Smooth muscle cell (in vitro differentiated cells): ENCODE results near the gene TMEM87A. TPM values are rescaled to one million over a fixed set of nuclear protein-coding genes. Genes with fewer than 3 reads are reported as not detected.

Experiments
- DNase-seq: peaks from one replicate; lab custom pipeline; 2025; ENCODE audit not compliant: unreplicated experiment; lab: John Stamatoyannopoulos, UW
- H2AFZ ChIP-seq: fragments of 200-600 bp; sonication (generic); 2 replicates; pipeline ENCODE4 v1.6.0; 2016; ENCODE audit warnings: antibody characterized with exemption, low read depth, mild to moderate bottlenecking
- H3F3A ChIP-seq: fragments of 200-600 bp; sonication (generic); 2 replicates; pipeline ENCODE4 v1.6.0; 2017; ENCODE audit warnings: antibody characterized with exemption, low read depth
- H3K27ac ChIP-seq: fragments of 200-600 bp; sonication (generic); 2 replicates; pipeline ENCODE4 v1.5.1; 2016; ENCODE audit warnings: low read depth, mild to moderate bottlenecking
- H3K27me3 ChIP-seq: fragments of 200-600 bp; sonication (generic); 2 replicates; pipeline ENCODE4 v1.6.1; 2016; ENCODE audit warnings: low read depth, mild to moderate bottlenecking
- H3K36me3 ChIP-seq: fragments of 200-600 bp; sonication (generic); 2 replicates; pipeline ENCODE4 v1.5.1; 2016; ENCODE audit warnings: low read depth
- H3K4me1 ChIP-seq: fragments of 200-600 bp; sonication (generic); 2 replicates; pipeline ENCODE4 v1.5.1; 2016; ENCODE audit warnings: low read depth
- H3K4me2 ChIP-seq: fragments of 200-600 bp; sonication (generic); 2 replicates; pipeline ENCODE4 v1.6.0; 2016; ENCODE audit warnings: mild to moderate bottlenecking
- H3K4me3 ChIP-seq: fragments of 200-600 bp; sonication (generic); 2 replicates; pipeline ENCODE4 v1.5.1; 2016; ENCODE audit warnings: mild to moderate bottlenecking
- H3K79me2 ChIP-seq: fragments of 200-600 bp; sonication (generic); 2 replicates; pipeline ENCODE4 v1.6.0; 2016; ENCODE audit warnings: low read depth, mild to moderate bottlenecking
- H3K9ac ChIP-seq: fragments of 200-600 bp; sonication (generic); 2 replicates; pipeline ENCODE4 v1.6.0; 2016; ENCODE audit warnings: low read depth
- H3K9me3 ChIP-seq: fragments of 200-600 bp; sonication (generic); replicated peaks from 2 replicates; pipeline ENCODE4 v1.5.1; 2016; ENCODE audit warnings: low read depth
- H4K20me1 ChIP-seq: fragments of 200-600 bp; sonication (generic); 2 replicates; pipeline ENCODE4 v1.6.0; 2016; ENCODE audit warnings: low read depth
- WGBS: methylation state at CpG from one replicate; pipeline ENCODE4 v1.1.7; 2016; ENCODE audit warnings: low lambda C conversion rate; 5-methylcytosine and 5-hydroxymethylcytosine counted together
- polyA plus RNA-seq: library from polyadenylated mRNA; unstranded; fragments of >200 nt; fragmentation: Nextera tagmentation; extraction: Ambion mirVana; gene quantifications from 2 replicates; pipeline ENCODE4 v1.2.1, GENCODE V29; 2016
- total RNA-seq: library from RNA; depleted of rRNA; stranded (reverse); fragments of >200 nt; gene quantifications from 2 replicates; pipeline ENCODE4 v1.2.3, GENCODE V29; 2014
- TF ChIP-seq, protein P1 (sequence below): fragments of 200-600 bp; sonication (generic); IDR thresholded peaks from 2 replicates; pipeline ENCODE4 v1.5.1; 2017; ENCODE audit warnings: borderline replicate concordance, mild to moderate bottlenecking, antibody characterized with exemption; ENCODE audit not compliant: insufficient read depth, poor library complexity, severe bottlenecking

The TMEM87A gene
- total and polyA plus RNA-seq, 2 experiments from 2014 or later = 59.9 to 82.3 TPM

DNA sequence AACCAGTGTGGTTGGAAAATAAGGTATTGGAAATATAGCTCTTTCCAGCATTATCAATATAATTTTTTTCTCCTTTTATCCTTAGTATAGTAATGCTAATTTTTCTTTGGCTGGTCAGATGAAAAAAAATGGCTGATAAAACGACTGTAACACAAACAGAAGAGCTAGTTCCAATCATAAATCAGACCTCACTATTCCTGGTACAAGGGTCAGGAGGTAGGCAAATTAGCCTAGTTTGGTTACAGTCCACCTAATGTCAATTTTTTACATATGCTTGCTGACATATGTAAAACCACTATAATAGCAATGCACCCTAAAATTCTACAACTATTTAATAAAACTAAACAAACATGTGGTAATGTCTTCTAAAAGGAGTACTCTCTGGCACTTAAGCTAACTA lies 45.2 kb downstream of the TMEM87A start:
- Histone ChIP-seq H3K4me2 (no peak overlapping the region), H3K36me3 (peaks cover 21% of the 10 kb centered on the region)

DNA sequence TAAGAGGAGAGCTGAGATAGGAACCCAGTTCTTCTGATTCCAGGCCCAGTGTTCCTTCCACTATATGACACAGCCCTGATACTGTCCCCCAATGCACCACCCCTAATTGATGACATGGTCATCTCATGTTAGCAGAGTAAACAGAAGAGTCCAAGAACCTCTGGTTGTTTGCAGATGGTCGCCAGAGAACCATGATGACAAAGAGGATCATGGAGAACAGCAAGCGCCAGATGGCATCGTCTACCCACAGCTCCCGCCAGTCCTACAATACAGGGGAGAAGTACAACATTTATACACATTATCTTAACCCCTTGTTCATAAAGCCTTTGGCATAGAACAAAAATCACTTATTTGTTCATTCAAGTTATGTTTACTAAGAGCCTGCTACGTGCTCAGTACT lies 46.6 kb downstream of the TMEM87A start:
- H3K4me1 ChIP-seq = no peaks in the 10 kb centered on the region
- peaks cover 10% of the 10 kb centered on the region for H4K20me1 ChIP-seq
- TF ChIP-seq, protein P1, sequence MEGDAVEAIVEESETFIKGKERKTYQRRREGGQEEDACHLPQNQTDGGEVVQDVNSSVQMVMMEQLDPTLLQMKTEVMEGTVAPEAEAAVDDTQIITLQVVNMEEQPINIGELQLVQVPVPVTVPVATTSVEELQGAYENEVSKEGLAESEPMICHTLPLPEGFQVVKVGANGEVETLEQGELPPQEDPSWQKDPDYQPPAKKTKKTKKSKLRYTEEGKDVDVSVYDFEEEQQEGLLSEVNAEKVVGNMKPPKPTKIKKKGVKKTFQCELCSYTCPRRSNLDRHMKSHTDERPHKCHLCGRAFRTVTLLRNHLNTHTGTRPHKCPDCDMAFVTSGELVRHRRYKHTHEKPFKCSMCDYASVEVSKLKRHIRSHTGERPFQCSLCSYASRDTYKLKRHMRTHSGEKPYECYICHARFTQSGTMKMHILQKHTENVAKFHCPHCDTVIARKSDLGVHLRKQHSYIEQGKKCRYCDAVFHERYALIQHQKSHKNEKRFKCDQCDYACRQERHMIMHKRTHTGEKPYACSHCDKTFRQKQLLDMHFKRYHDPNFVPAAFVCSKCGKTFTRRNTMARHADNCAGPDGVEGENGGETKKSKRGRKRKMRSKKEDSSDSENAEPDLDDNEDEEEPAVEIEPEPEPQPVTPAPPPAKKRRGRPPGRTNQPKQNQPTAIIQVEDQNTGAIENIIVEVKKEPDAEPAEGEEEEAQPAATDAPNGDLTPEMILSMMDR = no peak
- H3F3A ChIP-seq = no peaks in the 10 kb centered on the region
- no peak overlapping the region for H2AFZ ChIP-seq
- H3K27me3 ChIP-seq = no peaks in the 10 kb centered on the region
- no peak overlapping the region for H3K4me3 ChIP-seq
- no peak overlapping the region for H3K27ac ChIP-seq
- H3K9me3 ChIP-seq = no peaks in the 10 kb centered on the region
- no peak overlapping the region for H3K9ac ChIP-seq
- peaks cover 16% of the 10 kb centered on the region for H3K36me3 ChIP-seq
- WGBS = over 99% methylated on average over 5 of the region's 5 CpGs
- H3K4me2 ChIP-seq = no peak overlapping the region
- no peak for DNase-seq
- H3K79me2 ChIP-seq = no peaks in the 10 kb centered on the region

More for the DNA sequence above, 45.2 kb downstream of the TMEM87A start:
- Histone ChIP-seq H3K4me1 (no peaks in the 10 kb centered on the region), H4K20me1 (peaks cover 12% of the 10 kb centered on the region), H3K9ac (no peak overlapping the region), H3F3A (no peaks in the 10 kb centered on the region), H3K27me3 (no peaks in the 10 kb centered on the region), H3K79me2 (no peaks in the 10 kb centered on the region), H3K27ac (no peak overlapping the region), H2AFZ (no peak overlapping the region), H3K9me3 (no peaks in the 10 kb centered on the region), H3K4me3 (no peak overlapping the region)
- WGBS = 89% methylated on average over 1 of the region's 1 CpG
- DNase-seq = no peak
- TF ChIP-seq, protein P1 = no peak

DNA sequence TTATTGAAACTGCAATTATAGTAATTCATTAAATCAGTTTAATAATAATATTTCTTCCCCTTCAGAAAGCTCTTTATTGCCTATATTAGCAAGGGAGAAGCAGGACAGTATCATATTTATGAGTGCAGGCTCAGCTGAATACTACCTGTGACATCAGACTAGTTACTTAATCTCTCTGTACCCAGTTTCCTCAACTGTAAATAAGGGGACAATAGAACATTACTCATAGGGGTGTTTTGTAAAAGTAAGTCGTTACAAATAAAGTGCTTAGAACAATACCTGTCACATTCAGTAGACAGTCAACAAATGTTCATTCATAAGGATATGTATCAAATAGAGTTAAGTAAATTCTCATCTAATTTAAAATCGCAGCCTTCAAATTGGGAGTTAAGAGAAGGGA lies 53.0 kb downstream of the TMEM87A start:
- Histone ChIP-seq H3F3A (no peaks in the 10 kb centered on the region), H3K27ac (no peak overlapping the region), H2AFZ (no peak overlapping the region), H3K27me3 (no peaks in the 10 kb centered on the region), H4K20me1 (no peaks in the 10 kb centered on the region), H3K4me2 (no peak overlapping the region), H3K9me3 (no peaks in the 10 kb centered on the region), H3K4me1 (no peaks in the 10 kb centered on the region), H3K9ac (no peak overlapping the region), H3K79me2 (no peaks in the 10 kb centered on the region), H3K36me3 (peaks cover 38% of the 10 kb centered on the region), H3K4me3 (no peak overlapping the region)
- TF ChIP-seq, protein P1 = no peak
- WGBS = 48% methylated on average over 2 of the region's 2 CpGs
- DNase-seq = no peak

DNA sequence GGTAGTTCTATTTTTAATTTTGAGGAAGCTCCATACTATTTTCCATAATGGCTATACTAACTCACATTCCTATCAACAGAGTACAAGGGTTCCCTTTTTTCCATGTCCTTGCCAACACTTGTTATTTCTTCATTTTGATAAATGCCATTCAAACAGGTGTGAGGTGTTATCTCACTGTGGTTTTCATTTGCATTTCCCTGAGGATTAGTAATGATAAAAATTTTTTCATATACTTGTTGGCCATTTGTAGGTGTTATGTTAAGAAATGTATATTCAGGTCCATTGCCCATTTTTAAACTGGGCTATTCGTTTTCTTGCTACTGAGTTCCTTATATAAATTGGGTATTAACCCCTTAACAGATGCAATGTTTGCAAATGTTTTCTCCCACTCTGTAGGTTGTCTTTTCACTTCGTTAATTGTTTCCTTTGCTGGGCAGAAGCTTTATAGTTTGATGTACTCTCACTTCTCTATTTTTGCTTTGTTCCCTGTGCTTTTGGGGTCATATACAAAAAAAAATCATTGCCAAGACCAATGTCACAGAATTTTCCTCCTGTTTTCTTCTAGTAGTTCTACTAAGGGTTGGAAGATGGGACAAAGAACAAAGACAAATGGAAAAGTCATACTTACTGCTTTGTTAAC lies 54.2 kb downstream of the TMEM87A start:
- Histone ChIP-seq H3K27ac (no peak overlapping the region), H2AFZ (no peak overlapping the region), H3K36me3 (peaks cover 38% of the 10 kb centered on the region), H3K79me2 (no peaks in the 10 kb centered on the region), H3K4me1 (no peaks in the 10 kb centered on the region), H4K20me1 (no peaks in the 10 kb centered on the region), H3K4me2 (no peak overlapping the region), H3K9ac (no peak overlapping the region), H3F3A (no peaks in the 10 kb centered on the region), H3K27me3 (no peaks in the 10 kb centered on the region), H3K9me3 (no peaks in the 10 kb centered on the region), H3K4me3 (no peak overlapping the region)
- TF ChIP-seq, protein P1 = no peak
- WGBS = 48% methylated on average over 2 of the region's 2 CpGs
- no peak for DNase-seq
